CD4-positive, alpha-beta T cell (primary cell): Measurements from ENCODE around the gene GTF3C4. TPM values are rescaled to one million over a fixed set of nuclear protein-coding genes. Genes with fewer than 3 reads are reported as not detected.

Source experiments
- ATAC-seq: fragments of 200-7000 bp; cut with Tn5 transposase; one replicate; pipeline ENCODE4 v1.10.0; 2022; ENCODE audit warnings: mild to moderate bottlenecking; ENCODE audit not compliant: poor library complexity
- CTCF ChIA-PET: fragments of 350-600 bp; sonication (Branson Sonifier 250); formaldehyde crosslinking; loops from one replicate; lab custom pipeline; 2021; ENCODE audit warnings: antibody characterized with exemption, inconsistent platforms; lab: Charles Lee
- POLR2A ChIA-PET: fragments of 350-600 bp; sonication (Branson Sonifier 250); formaldehyde crosslinking; loops from one replicate; lab custom pipeline; 2021; ENCODE audit warnings: antibody characterized with exemption, inconsistent platforms; lab: Charles Lee
- DNase-seq, 14 experiments: peaks; one replicate each; pipeline ENCODE4 v3.0.0-alpha.2; 2013 to 2020; ENCODE audit warnings: mixed read lengths in 2 of 14
- H3K27ac ChIP-seq, 2 donors: one replicate each; pipeline versions ENCODE4 v1.5.1 to v1.7.0; 2013; ENCODE audit warnings: low read length in 2 of 2, low read depth in 1 of 2, mild to moderate bottlenecking in 1 of 2
- H3K27me3 ChIP-seq, 2 experiments: 1 replicate in 1 of 2; 2 replicates in 1 of 2; pipeline versions ENCODE4 v1.6.1 to v1.7.0; 2013; ENCODE audit warnings: low read length in 2 of 2, control low read depth in 1 of 2, mild to moderate bottlenecking in 1 of 2, moderate library complexity in 1 of 2; ENCODE audit not compliant: insufficient read depth in 2 of 2, control insufficient read depth in 1 of 2
- H3K36me3 ChIP-seq: one replicate; pipeline ENCODE4 v1.6.1; 2013; ENCODE audit warnings: low read length, control low read depth; ENCODE audit not compliant: insufficient read depth
- H3K4me1 ChIP-seq: one replicate; pipeline ENCODE4 v1.6.1; 2013; ENCODE audit warnings: low read length, control low read depth; ENCODE audit not compliant: insufficient read depth
- H3K4me3 ChIP-seq: one replicate; pipeline ENCODE4 v1.5.1; 2013; ENCODE audit warnings: mild to moderate bottlenecking, low read length, moderate library complexity
- H3K9me3 ChIP-seq, 2 experiments: 1 replicate in 1 of 2; 2 replicates in 1 of 2; pipeline versions ENCODE4 v1.6.1 to v1.7.0; 2013; ENCODE audit warnings: low read length in 2 of 2, mild to moderate bottlenecking in 2 of 2, control low read depth in 1 of 2, moderate library complexity in 1 of 2; ENCODE audit not compliant: control insufficient read depth in 1 of 2, insufficient read depth in 1 of 2
- H3K27ac Mint-ChIP-seq: one replicate; pipeline ENCODE4 v1.8.0; 2020; ENCODE audit warnings: mixed read lengths
- H3K27me3 Mint-ChIP-seq: one replicate; pipeline ENCODE4 v1.8.0; 2021; ENCODE audit warnings: mixed read lengths
- H3K36me3 Mint-ChIP-seq: one replicate; pipeline ENCODE4 v1.8.0; 2021; ENCODE audit warnings: low read depth, mixed read lengths
- H3K4me1 Mint-ChIP-seq: one replicate; pipeline ENCODE4 v1.8.0; 2021; ENCODE audit warnings: low read depth, mixed read lengths
- H3K4me3 Mint-ChIP-seq: one replicate; pipeline ENCODE4 v1.8.0; 2020; ENCODE audit warnings: mild to moderate bottlenecking, mixed read lengths
- H3K9me3 Mint-ChIP-seq: one replicate; pipeline ENCODE4 v1.8.0; 2020; ENCODE audit warnings: mixed read lengths
- intact Hi-C, 2 experiments: fragments of 100-400 bp; cut with DNase I in 1 of 2; cut with micrococcal nuclease in 1 of 2; formaldehyde crosslinking; loops; one replicate each; pipeline versions ENCODE4 v1.15.1 to v1.9.0; 2023 to 2025; cut with DNase I, micrococcal nuclease
- total RNA-seq, 174 experiments: library from RNA in 2 of 174; stranded (reverse) in 2 of 174; gene quantifications; one replicate each; pipeline ENCODE4 v1.2.3 and lab custom pipeline; 2021 to 2026
- TF ChIP-seq, protein P1 (sequence below): fragments of 200-600 bp; IDR thresholded peaks from one replicate; pipeline ENCODE4 v1.8.0; 2022; ENCODE audit warnings: antibody characterized with exemption, mild to moderate bottlenecking

Gene GTF3C4
- total RNA-seq, 2 experiments from 2014 or later = 9.3 to 9.6 TPM

DNA sequence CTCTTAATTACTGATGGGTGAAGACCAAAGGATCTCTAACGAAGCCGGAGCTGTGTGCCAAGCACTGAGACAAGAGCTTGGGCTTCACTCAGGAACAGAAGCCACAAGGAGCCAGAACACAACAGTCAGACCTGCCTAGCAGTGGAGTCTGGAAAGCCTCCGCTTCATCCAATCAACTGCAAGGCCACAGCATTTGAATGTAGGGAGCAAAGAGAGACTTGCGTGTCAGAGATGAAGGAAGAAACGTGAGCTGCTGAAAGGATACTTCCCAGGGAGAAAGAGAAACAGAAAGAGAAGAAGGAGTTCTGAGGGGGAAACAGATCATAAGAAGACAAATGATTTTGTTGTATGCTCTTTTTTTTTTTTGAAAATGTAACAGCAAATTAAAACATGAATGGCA lies 44.0 kb upstream of the GTF3C4 start:
- intact Hi-C loops = loop anchor here in 1 of 2 experiments (10.0 kb wide), 1 partner anchor 179 kb away; no protein-coding TSS in a partner anchor
- Mint-ChIP-seq H3K4me1 (no peaks in the 10 kb centered on the region), H3K27ac (no peak overlapping the region), H3K27me3 (no peaks in the 10 kb centered on the region), H3K4me3 (no peak overlapping the region), H3K36me3 (peaks cover 95% of the 10 kb centered on the region), H3K9me3 (no peaks in the 10 kb centered on the region)
- Histone ChIP-seq H3K4me3 (no peak overlapping the region), H3K36me3 (peaks cover 58% of the 10 kb centered on the region), H3K27ac (no peak overlapping the region), H3K9me3 (no peaks in the 10 kb centered on the region), H3K27me3 (no peaks in the 10 kb centered on the region), H3K4me1 (no peaks in the 10 kb centered on the region)
- ATAC-seq = no peak
- CTCF ChIA-PET = no interaction called here
- no peak for DNase-seq
- POLR2A ChIA-PET = no interaction called here
- TF ChIP-seq, protein P1, sequence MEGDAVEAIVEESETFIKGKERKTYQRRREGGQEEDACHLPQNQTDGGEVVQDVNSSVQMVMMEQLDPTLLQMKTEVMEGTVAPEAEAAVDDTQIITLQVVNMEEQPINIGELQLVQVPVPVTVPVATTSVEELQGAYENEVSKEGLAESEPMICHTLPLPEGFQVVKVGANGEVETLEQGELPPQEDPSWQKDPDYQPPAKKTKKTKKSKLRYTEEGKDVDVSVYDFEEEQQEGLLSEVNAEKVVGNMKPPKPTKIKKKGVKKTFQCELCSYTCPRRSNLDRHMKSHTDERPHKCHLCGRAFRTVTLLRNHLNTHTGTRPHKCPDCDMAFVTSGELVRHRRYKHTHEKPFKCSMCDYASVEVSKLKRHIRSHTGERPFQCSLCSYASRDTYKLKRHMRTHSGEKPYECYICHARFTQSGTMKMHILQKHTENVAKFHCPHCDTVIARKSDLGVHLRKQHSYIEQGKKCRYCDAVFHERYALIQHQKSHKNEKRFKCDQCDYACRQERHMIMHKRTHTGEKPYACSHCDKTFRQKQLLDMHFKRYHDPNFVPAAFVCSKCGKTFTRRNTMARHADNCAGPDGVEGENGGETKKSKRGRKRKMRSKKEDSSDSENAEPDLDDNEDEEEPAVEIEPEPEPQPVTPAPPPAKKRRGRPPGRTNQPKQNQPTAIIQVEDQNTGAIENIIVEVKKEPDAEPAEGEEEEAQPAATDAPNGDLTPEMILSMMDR = no peak

DNA sequence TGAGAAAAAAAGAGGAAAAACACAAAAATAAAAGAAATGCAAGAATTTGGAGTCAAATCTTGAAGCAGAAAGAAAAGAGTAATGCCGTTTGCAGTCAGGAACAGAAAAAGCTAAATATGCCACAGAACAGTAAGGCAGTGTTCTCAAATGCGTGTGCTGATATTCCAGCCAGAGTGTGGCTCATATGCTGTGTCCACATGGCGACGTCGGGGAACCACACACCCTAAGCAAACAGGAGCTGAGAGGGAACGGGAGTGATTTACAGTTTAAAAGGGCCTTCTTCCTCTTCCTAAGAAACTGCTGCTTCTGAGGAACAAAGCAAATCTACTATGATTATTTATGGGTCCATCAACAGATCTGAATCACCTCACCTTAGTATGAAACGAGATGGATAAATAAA lies 43.2 kb upstream of the GTF3C4 start:
- no peaks in the 10 kb centered on the region for H3K27me3 Mint-ChIP-seq

DNA sequence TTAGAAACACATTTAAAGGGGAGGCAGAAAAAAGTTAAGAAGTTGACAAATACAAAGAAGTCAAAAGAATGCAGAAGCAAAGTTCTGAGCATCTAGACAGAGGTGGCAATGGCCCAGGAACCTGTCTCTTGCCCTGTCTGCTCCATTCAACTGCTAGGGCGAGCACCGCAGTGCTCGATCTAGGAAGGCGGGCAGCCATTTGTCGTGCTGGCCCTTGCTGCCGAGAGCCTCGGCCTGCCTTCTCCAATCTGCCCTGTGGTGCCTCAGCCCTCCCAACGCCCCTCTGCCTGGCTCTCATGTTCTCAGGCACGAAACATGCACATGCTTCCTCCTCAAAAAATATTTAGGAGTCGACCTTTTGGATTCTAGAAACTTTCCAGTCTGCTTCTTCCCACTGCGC lies 42.7 kb upstream of the GTF3C4 start:
- Mint-ChIP-seq H3K36me3 (peaks cover 95% of the 10 kb centered on the region), H3K9me3 (no peaks in the 10 kb centered on the region), H3K4me3 (no peak overlapping the region), H3K27me3 (no peaks in the 10 kb centered on the region), H3K27ac (no peak overlapping the region), H3K4me1 (no peaks in the 10 kb centered on the region)
- DNase-seq = no peak
- no peak overlapping the region for H3K4me3 ChIP-seq
- H3K9me3 ChIP-seq = no peaks in the 10 kb centered on the region
- POLR2A ChIA-PET = no interaction called here
- H3K27ac ChIP-seq = no peak overlapping the region
- TF ChIP-seq, protein P1 = no peak
- CTCF ChIA-PET = no interaction called here
- no peaks in the 10 kb centered on the region for H3K4me1 ChIP-seq
- H3K36me3 ChIP-seq = peaks cover 60% of the 10 kb centered on the region
- intact Hi-C loops = loop anchor here in 1 of 2 experiments (10.0 kb wide), 1 partner anchor 177 kb away; no protein-coding TSS in a partner anchor
- ATAC-seq = no peak
- no peaks in the 10 kb centered on the region for H3K27me3 ChIP-seq

More for the DNA sequence above, 43.2 kb upstream of the GTF3C4 start:
- Mint-ChIP-seq H3K4me1 (no peaks in the 10 kb centered on the region), H3K27ac (no peak overlapping the region), H3K9me3 (no peaks in the 10 kb centered on the region), H3K36me3 (peaks cover 95% of the 10 kb centered on the region), H3K4me3 (no peak overlapping the region)
- H3K27me3 ChIP-seq = no peaks in the 10 kb centered on the region
- ATAC-seq (no peak), DNase-seq (no peak)
- CTCF ChIA-PET = no interaction called here
- peaks cover 58% of the 10 kb centered on the region for H3K36me3 ChIP-seq
- POLR2A ChIA-PET = no interaction called here
- no peak overlapping the region for H3K27ac ChIP-seq
- intact Hi-C loops = loop anchor here in 1 of 2 experiments (10.0 kb wide), 1 partner anchor 178 kb away; no protein-coding TSS in a partner anchor
- no peaks in the 10 kb centered on the region for H3K4me1 ChIP-seq
- no peak overlapping the region for H3K4me3 ChIP-seq
- TF ChIP-seq, protein P1 = no peak
- no peaks in the 10 kb centered on the region for H3K9me3 ChIP-seq
